IMR-90 (cell line): ENCODE data around the gene SOX1.

Source experiments
- BHLHE40 ChIP-seq: fragments of 150-350 bp; IDR thresholded peaks from 2 replicates; pipeline ENCODE4 v1.6.1; 2016; ENCODE audit warnings: mild to moderate bottlenecking, low read depth, low read length
- ELK1 ChIP-seq: fragments of 150-350 bp; IDR thresholded peaks from 2 replicates; pipeline ENCODE4 v1.6.1; 2016; ENCODE audit warnings: low read depth, mild to moderate bottlenecking, low read length, moderate library complexity, borderline replicate concordance
- MXI1 ChIP-seq: IDR thresholded peaks from 2 replicates; pipeline ENCODE4 v1.6.1; 2012; ENCODE audit warnings: low read depth, mild to moderate bottlenecking, low read length, moderate library complexity, borderline replicate concordance
- POLR2A ChIP-seq: IDR thresholded peaks from 2 replicates; pipeline ENCODE4 v1.6.1; 2012; ENCODE audit warnings: mild to moderate bottlenecking, low read depth, low read length
- RAD21 ChIP-seq: IDR thresholded peaks from 2 replicates; pipeline ENCODE4 v1.6.1; 2012; ENCODE audit warnings: low read length, improper control_type of control experiment
- RCOR1 ChIP-seq: IDR thresholded peaks from 2 replicates; pipeline ENCODE4 v1.6.1; 2012; ENCODE audit warnings: mild to moderate bottlenecking, low read length, improper control_type of control experiment; ENCODE audit not compliant: insufficient replicate concordance
- RFX5 ChIP-seq: IDR thresholded peaks from 2 replicates; pipeline ENCODE4 v1.8.0; 2012; ENCODE audit warnings: low read depth, mild to moderate bottlenecking, low read length, moderate library complexity
- USF2 ChIP-seq: fragments of 150-350 bp; IDR thresholded peaks from 2 replicates; pipeline ENCODE4 v1.6.1; 2017; ENCODE audit warnings: mild to moderate bottlenecking, antibody characterized with exemption, low read length, low read depth
- TF ChIP-seq, protein P1 (sequence below): conservative IDR thresholded peaks from 2 replicates; pipeline ENCODE4 v1.5.1; 2012; ENCODE audit warnings: mild to moderate bottlenecking, low read depth, low read length, improper control_type of control experiment

DNA sequence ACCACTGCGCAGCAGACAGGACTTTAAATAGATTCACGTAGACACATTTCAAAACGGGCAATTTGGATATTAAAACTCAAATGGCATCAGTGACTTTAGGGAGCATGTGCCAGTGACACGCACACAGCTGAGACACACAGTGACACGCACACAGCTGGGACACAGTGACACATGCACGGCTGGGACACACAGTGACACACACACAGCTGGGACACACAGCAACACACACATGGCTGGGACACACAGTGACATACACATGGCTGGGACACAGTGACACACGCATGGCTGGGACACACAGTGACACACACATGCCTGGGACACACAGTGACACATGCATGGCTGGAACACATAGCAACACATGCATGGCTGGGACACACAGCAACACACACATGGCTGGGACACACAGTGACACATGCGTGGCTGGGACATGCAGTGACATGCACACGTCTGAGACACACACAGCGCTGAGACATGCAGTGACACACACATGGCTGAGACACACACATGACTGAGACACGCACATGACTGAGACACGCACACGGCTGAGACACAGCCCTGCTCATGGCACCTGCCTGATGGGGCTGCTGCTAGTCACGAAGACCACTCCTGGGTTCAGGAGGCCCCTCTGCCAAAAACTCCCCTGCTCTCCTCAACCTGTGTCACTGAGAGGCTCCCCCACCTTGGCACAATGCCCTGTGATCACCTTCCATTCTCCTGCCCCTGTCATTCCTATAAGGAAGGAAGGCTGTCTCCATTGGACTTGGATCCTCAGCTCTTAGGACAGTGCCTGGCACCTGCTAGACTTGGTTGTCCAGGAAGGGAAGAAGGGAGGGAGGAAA lies 52.5 kb downstream of the SOX1 start:
- TF ChIP-seq POLR2A (no peak), ELK1 (no peak), USF2 (no peak), RFX5 (no peak), BHLHE40 (no peak), MXI1 (no peak), RCOR1 (no peak), RAD21 (no peak)
- TF ChIP-seq, protein P1, sequence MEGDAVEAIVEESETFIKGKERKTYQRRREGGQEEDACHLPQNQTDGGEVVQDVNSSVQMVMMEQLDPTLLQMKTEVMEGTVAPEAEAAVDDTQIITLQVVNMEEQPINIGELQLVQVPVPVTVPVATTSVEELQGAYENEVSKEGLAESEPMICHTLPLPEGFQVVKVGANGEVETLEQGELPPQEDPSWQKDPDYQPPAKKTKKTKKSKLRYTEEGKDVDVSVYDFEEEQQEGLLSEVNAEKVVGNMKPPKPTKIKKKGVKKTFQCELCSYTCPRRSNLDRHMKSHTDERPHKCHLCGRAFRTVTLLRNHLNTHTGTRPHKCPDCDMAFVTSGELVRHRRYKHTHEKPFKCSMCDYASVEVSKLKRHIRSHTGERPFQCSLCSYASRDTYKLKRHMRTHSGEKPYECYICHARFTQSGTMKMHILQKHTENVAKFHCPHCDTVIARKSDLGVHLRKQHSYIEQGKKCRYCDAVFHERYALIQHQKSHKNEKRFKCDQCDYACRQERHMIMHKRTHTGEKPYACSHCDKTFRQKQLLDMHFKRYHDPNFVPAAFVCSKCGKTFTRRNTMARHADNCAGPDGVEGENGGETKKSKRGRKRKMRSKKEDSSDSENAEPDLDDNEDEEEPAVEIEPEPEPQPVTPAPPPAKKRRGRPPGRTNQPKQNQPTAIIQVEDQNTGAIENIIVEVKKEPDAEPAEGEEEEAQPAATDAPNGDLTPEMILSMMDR, result no peak
